Activated naive CD8-positive, alpha-beta T cell (primary cell): Measurements from ENCODE around the gene GUK1.

Experiments
- H3K27ac Mint-ChIP-seq: one replicate; pipeline ENCODE4 v1.8.0; 2021; ENCODE audit warnings: mixed read lengths
- H3K27me3 Mint-ChIP-seq: one replicate; pipeline ENCODE4 v1.8.0; 2021; ENCODE audit warnings: mixed read lengths
- H3K36me3 Mint-ChIP-seq: one replicate; pipeline ENCODE4 v1.8.0; 2021; ENCODE audit warnings: mixed read lengths
- H3K4me1 Mint-ChIP-seq: one replicate; pipeline ENCODE4 v1.8.0; 2021; ENCODE audit warnings: low read depth, mixed read lengths
- H3K4me3 Mint-ChIP-seq: one replicate; pipeline ENCODE4 v1.8.0; 2021; ENCODE audit warnings: mild to moderate bottlenecking, mixed read lengths
- H3K9me3 Mint-ChIP-seq: one replicate; pipeline ENCODE4 v1.8.0; 2021; ENCODE audit warnings: low read depth, mixed read lengths

The GUK1 gene

GRCh38 chr1:228156941-228157728 is 17.1 kb downstream of the GUK1 start:
- H3K9me3 Mint-ChIP-seq = no peaks in the 10 kb centered on the region
- no peaks in the 10 kb centered on the region for H3K27me3 Mint-ChIP-seq
- no peaks in the 10 kb centered on the region for H3K36me3 Mint-ChIP-seq
- peak overlapping the region; percentile 66 for H3K27ac Mint-ChIP-seq
- H3K4me3 Mint-ChIP-seq = peak overlapping the region; percentile 62
- H3K4me1 Mint-ChIP-seq = peaks cover 50% of the 10 kb centered on the region

GRCh38 chr1:228157729-228158126 is 17.6 kb downstream of the GUK1 start:
- Mint-ChIP-seq H3K36me3 (no peaks in the 10 kb centered on the region), H3K27me3 (no peaks in the 10 kb centered on the region), H3K4me1 (peaks cover 51% of the 10 kb centered on the region), H3K9me3 (no peaks in the 10 kb centered on the region), H3K4me3 (no peak overlapping the region), H3K27ac (peak overlapping the region; percentile 66)

GRCh38 chr1:228158151-228159007 is 18.3 kb downstream of the GUK1 start:
- H3K27me3 Mint-ChIP-seq = no peaks in the 10 kb centered on the region
- H3K9me3 Mint-ChIP-seq = no peaks in the 10 kb centered on the region
- peaks cover 53% of the 10 kb centered on the region for H3K4me1 Mint-ChIP-seq
- no peaks in the 10 kb centered on the region for H3K36me3 Mint-ChIP-seq
- H3K4me3 Mint-ChIP-seq = no peak overlapping the region
- H3K27ac Mint-ChIP-seq = no peak overlapping the region

- Mint-ChIP-seq H3K36me3 (no peaks in the 10 kb centered on the region), H3K27ac (no peak overlapping the region), H3K9me3 (no peaks in the 10 kb centered on the region), H3K4me3 (no peak overlapping the region), H3K27me3 (no peaks in the 10 kb centered on the region), H3K4me1 (peaks cover 57% of the 10 kb centered on the region)
Observed at GRCh38 chr1:228159008-228159665, 19.1 kb downstream of the GUK1 start.

GRCh38 chr1:228160201-228160761 is 20.2 kb downstream of the GUK1 start:
- H3K27me3 Mint-ChIP-seq = no peaks in the 10 kb centered on the region
- peaks cover 56% of the 10 kb centered on the region for H3K4me1 Mint-ChIP-seq
- H3K9me3 Mint-ChIP-seq = no peaks in the 10 kb centered on the region
- H3K4me3 Mint-ChIP-seq = no peak overlapping the region
- no peaks in the 10 kb centered on the region for H3K36me3 Mint-ChIP-seq
- no peak overlapping the region for H3K27ac Mint-ChIP-seq

GRCh38 chr1:228161362-228161761 is 21.3 kb downstream of the GUK1 start:
- Mint-ChIP-seq H3K4me3 (no peak overlapping the region), H3K4me1 (peaks cover 45% of the 10 kb centered on the region), H3K27me3 (no peaks in the 10 kb centered on the region), H3K27ac (no peak overlapping the region), H3K9me3 (no peaks in the 10 kb centered on the region), H3K36me3 (no peaks in the 10 kb centered on the region)

GRCh38 chr1:228161866-228162265 is 21.8 kb downstream of the GUK1 start:
- Mint-ChIP-seq H3K27me3 (no peaks in the 10 kb centered on the region), H3K4me1 (peaks cover 46% of the 10 kb centered on the region), H3K4me3 (no peak overlapping the region), H3K36me3 (no peaks in the 10 kb centered on the region), H3K27ac (peak overlapping the region; percentile 75), H3K9me3 (no peaks in the 10 kb centered on the region)

GRCh38 chr1:228162286-228163006 is 22.4 kb downstream of the GUK1 start:
- Mint-ChIP-seq H3K4me3 (no peak overlapping the region), H3K27ac (peak overlapping the region; percentile 75), H3K4me1 (peaks cover 41% of the 10 kb centered on the region), H3K9me3 (no peaks in the 10 kb centered on the region), H3K36me3 (no peaks in the 10 kb centered on the region), H3K27me3 (no peaks in the 10 kb centered on the region)

- Mint-ChIP-seq H3K9me3 (no peaks in the 10 kb centered on the region), H3K4me3 (no peak overlapping the region), H3K4me1 (peaks cover 44% of the 10 kb centered on the region), H3K27ac (peak overlapping the region; percentile 90), H3K27me3 (no peaks in the 10 kb centered on the region), H3K36me3 (no peaks in the 10 kb centered on the region)
Observed at GRCh38 chr1:228163007-228163753, 23.1 kb downstream of the GUK1 start.

- Mint-ChIP-seq H3K27ac (peak overlapping the region; percentile 90), H3K4me1 (peaks cover 46% of the 10 kb centered on the region)
Observed at GRCh38 chr1:228163776-228164519, 23.9 kb downstream of the GUK1 start.

GRCh38 chr1:228164561-228165371 is 24.7 kb downstream of the GUK1 start:
- peaks cover 47% of the 10 kb centered on the region for H3K4me1 Mint-ChIP-seq
- no peaks in the 10 kb centered on the region for H3K9me3 Mint-ChIP-seq
- H3K27me3 Mint-ChIP-seq = no peaks in the 10 kb centered on the region
- H3K36me3 Mint-ChIP-seq = no peaks in the 10 kb centered on the region
- H3K4me3 Mint-ChIP-seq = peak overlapping the region; percentile 87
- H3K27ac Mint-ChIP-seq = peak overlapping the region; percentile 94

More at GRCh38 chr1:228163776-228164519, 23.9 kb downstream of the GUK1 start:
- no peaks in the 10 kb centered on the region for H3K9me3 Mint-ChIP-seq
- no peaks in the 10 kb centered on the region for H3K27me3 Mint-ChIP-seq
- no peaks in the 10 kb centered on the region for H3K36me3 Mint-ChIP-seq
- H3K4me3 Mint-ChIP-seq = peak overlapping the region; percentile 87

- H3K4me3 Mint-ChIP-seq = peak within 1 kb of the TSS; percentile 87
- H3K36me3 Mint-ChIP-seq = no peaks in the 10 kb centered on the region
- peaks cover 48% of the 10 kb centered on the region for H3K4me1 Mint-ChIP-seq
- no peaks in the 10 kb centered on the region for H3K27me3 Mint-ChIP-seq
- peak within 1 kb of the TSS; percentile 94 for H3K27ac Mint-ChIP-seq
- no peaks in the 10 kb centered on the region for H3K9me3 Mint-ChIP-seq
Observed at GRCh38 chr1:228165372-228166169, 25.5 kb downstream of the GUK1 start, which contains the start of gene IBA57. Gene IBA57 (plus strand): TSS chr1:228165804. CDS start chr1:228165817, 13 bp downstream.
